Right atrium auricular region (tissue), 2 donors: ENCODE measurements around the gene FUT2. TPM values are rescaled to one million over a fixed set of nuclear protein-coding genes. Genes with fewer than 3 reads are reported as not detected.
A peak's percentile ranks its signal among the peaks of the same experiment; 100 is the strongest.

Source experiments
- DNase-seq: peaks from one replicate; pipeline ENCODE4 v3.0.0-alpha.2; 2019; ENCODE audit warnings: low spot score
- H3K27ac ChIP-seq, 2 donors: fragments of 200-600 bp; sonication (generic); 1 replicate in 1 of 2; 2 replicates in 1 of 2; pipeline ENCODE4 v1.5.1; 2016 to 2019
- H3K27me3 ChIP-seq, 2 donors: fragments of 200-600 bp; sonication (generic); one replicate each; pipeline versions ENCODE4 v1.5.1 to v1.6.0; 2017 to 2019
- H3K36me3 ChIP-seq: fragments of 200-600 bp; sonication (generic); one replicate; pipeline ENCODE4 v1.5.1; 2016
- H3K4me1 ChIP-seq, 2 donors: fragments of 200-600 bp; sonication (generic); one replicate each; pipeline versions ENCODE4 v1.5.1 to v1.6.0; 2017 to 2019
- H3K4me3 ChIP-seq, 2 donors: fragments of 200-600 bp; sonication (generic); 1 replicate in 1 of 2; 2 replicates in 1 of 2; pipeline ENCODE4 v1.5.1; 2017 to 2019; ENCODE audit warnings: mild to moderate bottlenecking in 1 of 2, moderate library complexity in 1 of 2
- H3K9me3 ChIP-seq, 2 donors: fragments of 200-600 bp; sonication (generic); one replicate each; pipeline ENCODE4 v1.5.1; 2019
- CTCF ChIP-seq, 2 donors: fragments of 200-600 bp; sonication (generic); IDR thresholded peaks; one replicate each; pipeline ENCODE4 v1.5.1; 2019; ENCODE audit warnings: antibody characterized with exemption in 2 of 2
- total RNA-seq, 2 donors: library from RNA; depleted of rRNA; stranded (reverse); fragments of >200 nt; gene quantifications; one replicate each; pipeline ENCODE4 v1.1.0, GENCODE V29; 2016

The FUT2 gene
- total RNA-seq, 2 donors from 2014 or later: not detected

GRCh38 chr19:48739404-48740163, 43.8 kb downstream of the FUT2 start:
- peak overlapping the region; percentile 79 to 80 for H3K27ac ChIP-seq
- no peaks in the 10 kb centered on the region for H3K27me3 ChIP-seq
- peaks cover 0 to 17% of the 10 kb centered on the region in 2 donors for H3K4me1 ChIP-seq
- H3K9me3 ChIP-seq: no peaks in the 10 kb centered on the region
- no peaks in the 10 kb centered on the region for H3K36me3 ChIP-seq
- no peak for TF ChIP-seq CTCF (IDR thresholded peaks at IDR 0.05)
- DNase-seq: no peak
- peak overlapping the region; percentile 55 to 63 for H3K4me3 ChIP-seq

- H3K4me1 ChIP-seq: peaks cover 0 to 17% of the 10 kb centered on the region in 2 donors
- no peaks in the 10 kb centered on the region for H3K36me3 ChIP-seq
- H3K27ac ChIP-seq: peak within 1 kb of the TSS; percentile 79 to 80
- DNase-seq: peak; percentile 72
- TF ChIP-seq CTCF (IDR thresholded peaks at IDR 0.05): no peak
- H3K4me3 ChIP-seq: peak within 1 kb of the TSS; percentile 55 to 63
- no peaks in the 10 kb centered on the region for H3K27me3 ChIP-seq
- H3K9me3 ChIP-seq: no peaks in the 10 kb centered on the region
These were observed 44.6 kb downstream of the FUT2 start, which contains the start of gene RASIP1 for GRCh38 chr19:48740164-48740972. RASIP1 (minus strand) TSS chr19:48740610; CDS start chr19:48740282, 328 bp downstream.

- Histone ChIP-seq H3K4me3 (peak overlapping the region; percentile 9 to 63), H3K27me3 (no peaks in the 10 kb centered on the region), H3K27ac (peak overlapping the region; percentile 79 to 80), H3K4me1 (peaks cover 0 to 18% of the 10 kb centered on the region in 2 donors), H3K36me3 (no peaks in the 10 kb centered on the region), H3K9me3 (no peaks in the 10 kb centered on the region)
- no peak for TF ChIP-seq CTCF (IDR thresholded peaks at IDR 0.05)
- DNase-seq: peak; percentile 67
These were observed 45.6 kb downstream of the FUT2 start for GRCh38 chr19:48741129-48741999.

GRCh38 chr19:48742096-48742495, 46.3 kb downstream of the FUT2 start:
- no peak for TF ChIP-seq CTCF (IDR thresholded peaks at IDR 0.05)
- H3K9me3 ChIP-seq: no peaks in the 10 kb centered on the region
- no peak overlapping the region for H3K4me3 ChIP-seq
- H3K27ac ChIP-seq: peak overlapping the region; percentile 45 to 79
- no peaks in the 10 kb centered on the region for H3K27me3 ChIP-seq
- no peak for DNase-seq
- peaks cover 0 to 25% of the 10 kb centered on the region in 2 donors for H3K4me1 ChIP-seq
- no peaks in the 10 kb centered on the region for H3K36me3 ChIP-seq

GRCh38 chr19:48745208-48745995, 49.6 kb downstream of the FUT2 start:
- Histone ChIP-seq H3K4me3 (no peak overlapping the region), H3K9me3 (no peaks in the 10 kb centered on the region), H3K27me3 (no peaks in the 10 kb centered on the region), H3K36me3 (no peaks in the 10 kb centered on the region), H3K4me1 (peaks cover 0 to 18% of the 10 kb centered on the region in 2 donors), H3K27ac (no peak overlapping the region)
- TF ChIP-seq CTCF (IDR thresholded peaks at IDR 0.05): no peak
- peak; percentile 67 for DNase-seq
